ENCODE data around the gene SLC24A4.
A peak's percentile ranks its signal among the peaks of the same experiment; 100 is the strongest.
"Not testable (repeated sequence)": the region's sequence is repeated elsewhere in the genome, so short reads cannot be mapped to it uniquely, and the experiment has no call there.

Gene SLC24A4

GRCh38 chr14:92531106-92531873 is 208.3 kb downstream of the SLC24A4 start:
- peak overlapping the region; percentile 86 for H3K23ac ChIP-seq (ENCODE audit: low read depth, low read length, poor library complexity)
- H3K4me1 ChIP-seq (ENCODE audit: control insufficient read depth in 2 of 2, insufficient read depth in 1 of 2, low read depth in 1 of 2, low read length in 2 of 2), result peaks cover 1 to 3% of the 10 kb centered on the region in 2 donors
- peak overlapping the region; percentile 56 for H3K4ac ChIP-seq (ENCODE audit: low read length)
- H3K9ac ChIP-seq (ENCODE audit: low read depth, low read length, poor library complexity), result no peak overlapping the region
- H3K4me3 ChIP-seq (ENCODE audit: low read length in 2 of 2), result no peak overlapping the region
- H3K36me3 ChIP-seq (replicated peaks in 1 of 2; ENCODE audit: control insufficient read depth in 2 of 2, insufficient read depth in 2 of 2, low read length in 2 of 2), result no peaks in the 10 kb centered on the region
- no peak overlapping the region for H2BK120ac ChIP-seq (ENCODE audit: low read depth, low read length)
- peak overlapping the region; percentile 57 for H4K8ac ChIP-seq (ENCODE audit: low read depth, low read length)
- H3K27ac ChIP-seq (replicated peaks; ENCODE audit: low read length), result no peak overlapping the region
- H4K91ac ChIP-seq (ENCODE audit: low read depth, low read length, poor library complexity), result no peak overlapping the region
- no peaks in the 10 kb centered on the region for H3K79me1 ChIP-seq (ENCODE audit: low read depth, low read length)
- H2AK5ac ChIP-seq (ENCODE audit: low read depth, low read length), result peak overlapping the region; percentile 21
- H2BK15ac ChIP-seq (ENCODE audit: low read length), result no peak overlapping the region
- H2BK5ac ChIP-seq (ENCODE audit: low read length), result no peak overlapping the region
- H3K9me3 ChIP-seq (replicated peaks in 1 of 2; ENCODE audit: control insufficient read depth in 2 of 2, insufficient read depth in 1 of 2, low read depth in 1 of 2, low read length in 2 of 2), result no peaks in the 10 kb centered on the region
- H2BK12ac ChIP-seq (ENCODE audit: low read length), result no peak overlapping the region
- peak overlapping the region; percentile 8 for H3K18ac ChIP-seq (ENCODE audit: low read length)
- no peak overlapping the region for H3K14ac ChIP-seq (ENCODE audit: low read length)
- no peaks in the 10 kb centered on the region for H3K27me3 ChIP-seq (ENCODE audit: control insufficient read depth in 3 of 3, insufficient read depth in 3 of 3, low read depth in 1 of 3, low read length in 3 of 3)
- DNase-seq (ENCODE audit: low spot score), result no peak
- no CpG with 5 or more reads among the region's 16 CpGs for WGBS, 2 donors (ENCODE audit: extremely low coverage in 2 of 2, insufficient read length in 2 of 2, insufficient replicate concordance in 1 of 2)
- H3K4me2 ChIP-seq (ENCODE audit: insufficient read depth, low read length, poor library complexity, severe bottlenecking), result no peak overlapping the region
- no peak overlapping the region for H2AFZ ChIP-seq (ENCODE audit: low read length)

GRCh38 chr14:92532490-92533163 is 209.7 kb downstream of the SLC24A4 start:
- H2AK5ac ChIP-seq (ENCODE audit: low read depth, low read length), result peak overlapping the region; percentile 64
- H2AFZ ChIP-seq (ENCODE audit: low read length), result no peak overlapping the region
- H3K36me3 ChIP-seq (replicated peaks in 1 of 2; ENCODE audit: control insufficient read depth in 2 of 2, insufficient read depth in 2 of 2, low read length in 2 of 2), result no peaks in the 10 kb centered on the region
- H3K4me1 ChIP-seq (ENCODE audit: control insufficient read depth in 2 of 2, insufficient read depth in 1 of 2, low read depth in 1 of 2, low read length in 2 of 2), result peaks cover 1 to 3% of the 10 kb centered on the region in 2 donors
- H3K23ac ChIP-seq (ENCODE audit: low read depth, low read length, poor library complexity), result no peak overlapping the region
- no peaks in the 10 kb centered on the region for H3K79me1 ChIP-seq (ENCODE audit: low read depth, low read length)
- no peak overlapping the region for H2BK12ac ChIP-seq (ENCODE audit: low read length)
- H3K14ac ChIP-seq (ENCODE audit: low read length), result no peak overlapping the region
- WGBS, 2 donors (ENCODE audit: extremely low coverage in 2 of 2, insufficient read length in 2 of 2, insufficient replicate concordance in 1 of 2), result 100% methylated on average over 1 of the region's 10 CpGs
- peak overlapping the region; percentile 29 for H3K18ac ChIP-seq (ENCODE audit: low read length)
- DNase-seq (ENCODE audit: low spot score), result no peak
- peak overlapping the region; percentile 77 for H2BK15ac ChIP-seq (ENCODE audit: low read length)
- no peak overlapping the region for H3K9ac ChIP-seq (ENCODE audit: low read depth, low read length, poor library complexity)
- H3K4me3 ChIP-seq (ENCODE audit: low read length in 2 of 2), result no peak overlapping the region
- no peak overlapping the region for H4K91ac ChIP-seq (ENCODE audit: low read depth, low read length, poor library complexity)
- H3K9me3 ChIP-seq (replicated peaks in 1 of 2; ENCODE audit: control insufficient read depth in 2 of 2, insufficient read depth in 1 of 2, low read depth in 1 of 2, low read length in 2 of 2), result no peaks in the 10 kb centered on the region
- H2BK120ac ChIP-seq (ENCODE audit: low read depth, low read length), result no peak overlapping the region
- H3K4me2 ChIP-seq (ENCODE audit: insufficient read depth, low read length, poor library complexity, severe bottlenecking), result no peak overlapping the region
- H2BK5ac ChIP-seq (ENCODE audit: low read length), result no peak overlapping the region
- H4K8ac ChIP-seq (ENCODE audit: low read depth, low read length), result no peak overlapping the region
- no peaks in the 10 kb centered on the region for H3K27me3 ChIP-seq (ENCODE audit: control insufficient read depth in 3 of 3, insufficient read depth in 3 of 3, low read depth in 1 of 3, low read length in 3 of 3)
- H3K4ac ChIP-seq (ENCODE audit: low read length), result no peak overlapping the region
- no peak overlapping the region for H3K27ac ChIP-seq (replicated peaks; ENCODE audit: low read length)

- no peak for DNase-seq (ENCODE audit: low spot score)
- Histone ChIP-seq H3K14ac (ENCODE audit: low read length) (no peak overlapping the region), H3K4ac (ENCODE audit: low read length) (no peak overlapping the region), H3K9me3 (replicated peaks in 1 of 2; ENCODE audit: control insufficient read depth in 2 of 2, insufficient read depth in 1 of 2, low read depth in 1 of 2, low read length in 2 of 2) (no peaks in the 10 kb centered on the region), H2AK5ac (ENCODE audit: low read depth, low read length) (no peak overlapping the region), H3K27me3 (ENCODE audit: control insufficient read depth in 3 of 3, insufficient read depth in 3 of 3, low read depth in 1 of 3, low read length in 3 of 3) (no peaks in the 10 kb centered on the region), H3K9ac (ENCODE audit: low read depth, low read length, poor library complexity) (no peak overlapping the region), H2AFZ (ENCODE audit: low read length) (no peak overlapping the region), H2BK12ac (ENCODE audit: low read length) (no peak overlapping the region), H3K27ac (replicated peaks; ENCODE audit: low read length) (no peak overlapping the region), H4K91ac (ENCODE audit: low read depth, low read length, poor library complexity) (no peak overlapping the region), H4K8ac (ENCODE audit: low read depth, low read length) (no peak overlapping the region), H3K4me3 (ENCODE audit: low read length in 2 of 2) (no peak overlapping the region), H3K79me1 (ENCODE audit: low read depth, low read length) (no peaks in the 10 kb centered on the region), H3K18ac (ENCODE audit: low read length) (no peak overlapping the region), H3K36me3 (replicated peaks in 1 of 2; ENCODE audit: control insufficient read depth in 2 of 2, insufficient read depth in 2 of 2, low read length in 2 of 2) (no peaks in the 10 kb centered on the region), H2BK15ac (ENCODE audit: low read length) (no peak overlapping the region), H2BK120ac (ENCODE audit: low read depth, low read length) (no peak overlapping the region), H3K23ac (ENCODE audit: low read depth, low read length, poor library complexity) (no peak overlapping the region), H3K4me2 (ENCODE audit: insufficient read depth, low read length, poor library complexity, severe bottlenecking) (no peak overlapping the region), H2BK5ac (ENCODE audit: low read length) (no peak overlapping the region), H3K4me1 (ENCODE audit: control insufficient read depth in 2 of 2, insufficient read depth in 1 of 2, low read depth in 1 of 2, low read length in 2 of 2) (peaks cover 5% of the 10 kb centered on the region in 2 donors)
- WGBS, 2 donors (ENCODE audit: extremely low coverage in 2 of 2, insufficient read length in 2 of 2, insufficient replicate concordance in 1 of 2), result no CpG with 5 or more reads among the region's 17 CpGs
These were observed 212.1 kb downstream of the SLC24A4 start for GRCh38 chr14:92534932-92535643.

- H3K14ac ChIP-seq (ENCODE audit: low read length); H3K4ac ChIP-seq (ENCODE audit: low read length); H3K4me2 ChIP-seq (ENCODE audit: insufficient read depth, low read length, poor library complexity, severe bottlenecking); H3K36me3 ChIP-seq (replicated peaks in 1 of 2; ENCODE audit: control insufficient read depth in 2 of 2, insufficient read depth in 2 of 2, low read length in 2 of 2); H3K23ac ChIP-seq (ENCODE audit: low read depth, low read length, poor library complexity); DNase-seq (ENCODE audit: low spot score); H2BK5ac ChIP-seq (ENCODE audit: low read length); H3K27ac ChIP-seq (replicated peaks; ENCODE audit: low read length); H2BK12ac ChIP-seq (ENCODE audit: low read length); H3K4me3 ChIP-seq (ENCODE audit: low read length in 2 of 2); H4K91ac ChIP-seq (ENCODE audit: low read depth, low read length, poor library complexity); H2AK5ac ChIP-seq (ENCODE audit: low read depth, low read length); H2BK15ac ChIP-seq (ENCODE audit: low read length); H3K79me1 ChIP-seq (ENCODE audit: low read depth, low read length); H3K18ac ChIP-seq (ENCODE audit: low read length); H3K27me3 ChIP-seq (ENCODE audit: control insufficient read depth in 3 of 3, insufficient read depth in 3 of 3, low read depth in 1 of 3, low read length in 3 of 3); H2AFZ ChIP-seq (ENCODE audit: low read length); H2BK120ac ChIP-seq (ENCODE audit: low read depth, low read length); H4K8ac ChIP-seq (ENCODE audit: low read depth, low read length); H3K4me1 ChIP-seq (ENCODE audit: control insufficient read depth in 2 of 2, insufficient read depth in 1 of 2, low read depth in 1 of 2, low read length in 2 of 2); H3K9ac ChIP-seq (ENCODE audit: low read depth, low read length, poor library complexity): not testable (repeated sequence)
- no CpG with 5 or more reads among the region's 8 CpGs for WGBS, 2 donors (ENCODE audit: extremely low coverage in 2 of 2, insufficient read length in 2 of 2, insufficient replicate concordance in 1 of 2)
- peaks cover 0 to 10% of the 10 kb centered on the region in 2 donors for H3K9me3 ChIP-seq (replicated peaks in 1 of 2; ENCODE audit: control insufficient read depth in 2 of 2, insufficient read depth in 1 of 2, low read depth in 1 of 2, low read length in 2 of 2)
These were observed 213.3 kb downstream of the SLC24A4 start for GRCh38 chr14:92536231-92536630.
